C4-2B (cell line): Measurements from ENCODE around the gene MYL5.

Experiments used
- H3K27ac ChIP-seq: fragments of 450-650 bp; 2 replicates; pipeline ENCODE4 v1.5.1; 2017
- CTCF ChIP-seq: fragments of 450-650 bp; conservative IDR thresholded peaks from 2 replicates; pipeline ENCODE4 v1.5.1; 2017; ENCODE audit warnings: mild to moderate bottlenecking
- ZFX ChIP-seq: fragments of 450-650 bp; IDR thresholded peaks from 2 replicates; pipeline ENCODE4 v1.6.1; 2017

MYL5 gene

GRCh38 chr4:661231-661630 lies 13.1 kb upstream of the MYL5 start:
- no peak overlapping the region for H3K27ac ChIP-seq
- no peak for TF ChIP-seq CTCF
- TF ChIP-seq ZFX = no peak

GRCh38 chr4:661881-662761 lies 12.2 kb upstream of the MYL5 start:
- no peak for TF ChIP-seq CTCF
- no peak for TF ChIP-seq ZFX
- no peak overlapping the region for H3K27ac ChIP-seq

GRCh38 chr4:663046-663437 lies 11.3 kb upstream of the MYL5 start:
- TF ChIP-seq ZFX (no peak), CTCF (no peak)
- H3K27ac ChIP-seq = no peak overlapping the region

GRCh38 chr4:663438-664428 lies 10.6 kb upstream of the MYL5 start:
- no peak for TF ChIP-seq ZFX
- TF ChIP-seq CTCF = no peak
- no peak overlapping the region for H3K27ac ChIP-seq

GRCh38 chr4:664713-665231 lies 9.6 kb upstream of the MYL5 start:
- H3K27ac ChIP-seq = no peak overlapping the region
- TF ChIP-seq ZFX (no peak), CTCF (no peak)

GRCh38 chr4:665381-665750 lies 9.0 kb upstream of the MYL5 start:
- H3K27ac ChIP-seq = no peak overlapping the region

More at GRCh38 chr4:665381-665750, 9.0 kb upstream of the MYL5 start:
- TF ChIP-seq CTCF (no peak), ZFX (no peak)
